B cell (primary cell): ENCODE measurements around the gene HDAC1. TPM values are rescaled to one million over a fixed set of nuclear protein-coding genes. Genes with fewer than 3 reads are reported as not detected.

Experiments
- ATAC-seq: fragments of 200-7000 bp; cut with Tn5 transposase; one replicate; pipeline ENCODE4 v1.10.0; 2021; ENCODE audit warnings: low read depth, mild to moderate bottlenecking, moderate number of reproducible peaks, moderate library complexity
- CTCF ChIA-PET: fragments of 350-600 bp; sonication (Branson Sonifier 250); formaldehyde crosslinking; loops from one replicate; lab custom pipeline; 2021; ENCODE audit warnings: antibody characterized with exemption, inconsistent platforms; lab: Charles Lee
- POLR2A ChIA-PET: fragments of 350-600 bp; sonication (Branson Sonifier 250); formaldehyde crosslinking; loops from one replicate; lab custom pipeline; 2021; ENCODE audit warnings: antibody characterized with exemption; lab: Charles Lee
- DNase-seq: peaks from one replicate; pipeline ENCODE4 v3.0.0; 2013
- H2AFZ ChIP-seq: 2 replicates; pipeline ENCODE4 v1.6.1; 2012; ENCODE audit warnings: mild to moderate bottlenecking, low read depth, low read length; ENCODE audit not compliant: insufficient read depth, poor library complexity, severe bottlenecking
- H3K27ac ChIP-seq, 2 donors: 1 replicate in 1 of 2; 2 replicates in 1 of 2; pipeline ENCODE4 v1.5.1; 2012 to 2013; ENCODE audit warnings: low read length in 2 of 2, mild to moderate bottlenecking in 2 of 2, moderate library complexity in 1 of 2
- H3K27me3 ChIP-seq, 4 experiments: fragments of 200-600 bp in 1 of 4; sonication (generic) in 1 of 4; replicated peaks in 1 of 4; 1 replicate in 2 of 4; 2 replicates in 2 of 4; pipeline versions ENCODE4 v1.6.1 to v1.7.0; 2013 to 2016; ENCODE audit warnings: low read length in 3 of 4, mild to moderate bottlenecking in 2 of 4, mixed read lengths in 1 of 4, moderate library complexity in 1 of 4; ENCODE audit not compliant: insufficient read depth in 4 of 4, control insufficient read depth in 3 of 4; ENCODE audit errors: control extremely low read depth in 1 of 4
- H3K36me3 ChIP-seq, 2 experiments: replicated peaks in 1 of 2; 1 replicate in 1 of 2; 2 replicates in 1 of 2; pipeline versions ENCODE4 v1.6.1 to v1.7.1; 2013; ENCODE audit warnings: low read length in 1 of 2; ENCODE audit not compliant: insufficient read depth in 2 of 2, control insufficient read depth in 1 of 2; ENCODE audit errors: control extremely low read depth in 1 of 2, extremely low read depth in 1 of 2
- H3K4me1 ChIP-seq, 2 donors: fragments of 200-600 bp in 1 of 2; sonication (generic) in 1 of 2; 1 replicate in 1 of 2; 2 replicates in 1 of 2; pipeline versions ENCODE4 v1.5.1 to v1.6.1; 2013 to 2017; ENCODE audit warnings: low read length in 2 of 2; ENCODE audit not compliant: control insufficient read depth in 2 of 2, insufficient read depth in 2 of 2
- H3K4me2 ChIP-seq: replicated peaks from 2 replicates; pipeline ENCODE3; 2012; ENCODE audit warnings: mild to moderate bottlenecking, low read depth, low read length; ENCODE audit not compliant: poor library complexity, severe bottlenecking
- H3K4me3 ChIP-seq, 5 experiments: fragments of 200-600 bp in 1 of 5; sonication (generic) in 1 of 5; 1 replicate in 3 of 5; 2 replicates in 2 of 5; pipeline versions ENCODE4 v1.5.1 to v1.7.0; 2011 to 2016; ENCODE audit warnings: low read length in 4 of 5, mild to moderate bottlenecking in 4 of 5, low read depth in 2 of 5, control low read depth in 1 of 5, moderate library complexity in 1 of 5; ENCODE audit not compliant: insufficient read depth in 1 of 5; ENCODE audit errors: control extremely low read depth in 1 of 5, extremely low read depth in 1 of 5
- H3K79me2 ChIP-seq: fragments of 200-600 bp; sonication (generic); one replicate; pipeline ENCODE4 v1.6.0; 2016; ENCODE audit warnings: low read length; ENCODE audit not compliant: control insufficient read depth, insufficient read depth
- H3K9ac ChIP-seq: fragments of 200-600 bp; sonication (generic); 2 replicates; pipeline ENCODE4 v1.6.1; 2017; ENCODE audit warnings: mild to moderate bottlenecking, low read length, moderate library complexity
- H3K9me3 ChIP-seq, 3 donors: one replicate each; pipeline versions ENCODE4 v1.6.1 to v1.7.1; 2013; ENCODE audit warnings: low read length in 2 of 3; ENCODE audit not compliant: control insufficient read depth in 2 of 3, insufficient read depth in 1 of 3; ENCODE audit errors: control extremely low read depth in 1 of 3
- H4K20me1 ChIP-seq: 2 replicates; pipeline ENCODE4 v1.6.0; 2012; ENCODE audit warnings: mild to moderate bottlenecking, low read length; ENCODE audit not compliant: insufficient read depth, control insufficient read depth, poor library complexity, severe bottlenecking
- H3K27ac Mint-ChIP-seq: one replicate; pipeline ENCODE4 v1.8.0; 2021; ENCODE audit warnings: mixed read lengths
- H3K27me3 Mint-ChIP-seq: one replicate; pipeline ENCODE4 v1.8.0; 2021; ENCODE audit warnings: mixed read lengths
- H3K4me1 Mint-ChIP-seq: one replicate; pipeline ENCODE4 v1.8.0; 2021; ENCODE audit warnings: mixed read lengths
- H3K4me3 Mint-ChIP-seq: one replicate; pipeline ENCODE4 v1.8.0; 2021; ENCODE audit warnings: mixed read lengths
- H3K9me3 Mint-ChIP-seq: one replicate; pipeline ENCODE4 v1.8.0; 2022; ENCODE audit warnings: mixed read lengths; ENCODE audit not compliant: insufficient read depth
- CTCF ChIP-seq: fragments of 200-600 bp; IDR thresholded peaks from one replicate; pipeline ENCODE4 v1.8.0; 2022; ENCODE audit warnings: antibody characterized with exemption, mild to moderate bottlenecking
- EZH2 ChIP-seq: IDR thresholded peaks from 2 replicates; pipeline ENCODE4 v1.6.1; 2012; ENCODE audit warnings: borderline replicate concordance, low read depth, mild to moderate bottlenecking, moderate library complexity, low read length; ENCODE audit not compliant: insufficient read depth, poor library complexity, severe bottlenecking
- WGBS: methylation state at CpG from one replicate; pipeline ENCODE4 v1.1.5; 2013; ENCODE audit warnings: missing lambda C conversion rate; ENCODE audit not compliant: insufficient coverage; 5-methylcytosine and 5-hydroxymethylcytosine counted together
- intact Hi-C: fragments of 100-400 bp; cut with micrococcal nuclease; formaldehyde crosslinking; loops from one replicate; pipeline ENCODE4 v1.10.0; 2022
- polyA plus RNA-seq: library from polyadenylated mRNA; depleted of rRNA; stranded (reverse); fragments of >200 nt; gene quantifications from 2 replicates; pipeline ENCODE4 v1.2.3, GENCODE V29; 2012
- total RNA-seq, 2 donors: library from RNA; stranded (reverse); fragments of 120-200 nt in 1 of 2; gene quantifications; 1 replicate in 1 of 2; 2 replicates in 1 of 2; pipeline versions ENCODE4 v1.2.3 to v1.2.4, GENCODE V29; 2013 to 2022

Gene HDAC1
- total and polyA plus RNA-seq, 2 donors (not counting 1 experiment from before 2014, with no cell fraction given): 184 to 205 TPM

GRCh38 chr1:32263744-32264143 lies 28.1 kb upstream of the HDAC1 start:
- H3K4me1 ChIP-seq: peaks cover 22 to 28% of the 10 kb centered on the region in 2 donors
- Mint-ChIP-seq H3K27ac (peak overlapping the region; percentile 72), H3K4me3 (peak overlapping the region; percentile 62), H3K9me3 (no peaks in the 10 kb centered on the region), H3K4me1 (peaks cover 30% of the 10 kb centered on the region), H3K27me3 (no peaks in the 10 kb centered on the region)
- H3K27ac ChIP-seq: peak overlapping the region; percentile 32 to 39
- H3K27me3 ChIP-seq: no peaks in the 10 kb centered on the region
- peak overlapping the region in 1 of 5 experiments; percentile 11 for H3K4me3 ChIP-seq
- ATAC-seq: peak; percentile 71
- ChIA-PET POLR2A (interaction anchor here (1.3 kb wide), 1 partner anchor 13 kb away, joined by 4 read pairs; the partner anchor contains the start of gene LCK), CTCF (interaction anchor here (1.7 kb wide), 1 partner anchor 8 kb away, joined by 6 read pairs; no protein-coding TSS in a partner anchor)
- intact Hi-C loops: loop anchor here (2.0 kb wide), 1 partner anchor 13 kb away; the partner anchor contains the start of gene LCK
- H4K20me1 ChIP-seq: no peaks in the 10 kb centered on the region
- peak; percentile 51 for DNase-seq
- TF ChIP-seq EZH2 (no peak), CTCF (no peak)
- H3K4me2 ChIP-seq: peak overlapping the region; percentile 52
- peaks cover 72% of the 10 kb centered on the region for H3K79me2 ChIP-seq
- H3K9me3 ChIP-seq: peaks cover 0 to 2% (median 0%) of the 10 kb centered on the region in 3 donors
- no CpG with 5 or more reads among the region's 4 CpGs for WGBS
- H3K36me3 ChIP-seq: peaks cover 0 to 3% of the 10 kb centered on the region in 2 experiments
- peak overlapping the region; percentile 10 for H3K9ac ChIP-seq
- peak overlapping the region; percentile 23 for H2AFZ ChIP-seq

- no peak overlapping the region for H3K27ac ChIP-seq
Observed at GRCh38 chr1:32265846-32266245, 26.0 kb upstream of the HDAC1 start.

More at GRCh38 chr1:32265846-32266245, 26.0 kb upstream of the HDAC1 start:
- Histone ChIP-seq H3K4me1 (peaks cover 22 to 28% of the 10 kb centered on the region in 2 donors), H3K36me3 (no peaks in the 10 kb centered on the region), H3K4me3 (no peak overlapping the region), H3K27me3 (no peaks in the 10 kb centered on the region), H3K9me3 (peaks cover 0 to 2% (median 0%) of the 10 kb centered on the region in 3 donors), H4K20me1 (no peaks in the 10 kb centered on the region), H3K4me2 (no peak overlapping the region), H3K9ac (no peak overlapping the region), H3K79me2 (peaks cover 56% of the 10 kb centered on the region), H2AFZ (no peak overlapping the region)
- no peak for ATAC-seq
- H3K27me3 Mint-ChIP-seq: no peaks in the 10 kb centered on the region
- intact Hi-C loops: loop anchor here (1.0 to 2.0 kb wide), 2 partner anchors 10 to 15 kb away; partner anchors contain the start of gene LCK
- H3K4me1 Mint-ChIP-seq: peaks cover 27% of the 10 kb centered on the region
- DNase-seq: no peak
- CTCF ChIA-PET: interaction anchor here (1.3 to 1.8 kb wide), 2 partner anchors 25 to 51 kb away, joined by 3 to 9 read pairs; no protein-coding TSS in a partner anchor
- H3K9me3 Mint-ChIP-seq: no peaks in the 10 kb centered on the region
- TF ChIP-seq CTCF (no peak), EZH2 (no peak)
- POLR2A ChIA-PET: interaction anchor here (1.3 to 1.7 kb wide), 2 partner anchors 10 to 25 kb away, joined by 3 to 4 read pairs; no protein-coding TSS in a partner anchor
- no peak overlapping the region for H3K27ac Mint-ChIP-seq
- WGBS: 100% methylated on average over 6 of the region's 9 CpGs
- H3K4me3 Mint-ChIP-seq: no peak overlapping the region
